ENCODE data around the gene ELF1.

DNA sequence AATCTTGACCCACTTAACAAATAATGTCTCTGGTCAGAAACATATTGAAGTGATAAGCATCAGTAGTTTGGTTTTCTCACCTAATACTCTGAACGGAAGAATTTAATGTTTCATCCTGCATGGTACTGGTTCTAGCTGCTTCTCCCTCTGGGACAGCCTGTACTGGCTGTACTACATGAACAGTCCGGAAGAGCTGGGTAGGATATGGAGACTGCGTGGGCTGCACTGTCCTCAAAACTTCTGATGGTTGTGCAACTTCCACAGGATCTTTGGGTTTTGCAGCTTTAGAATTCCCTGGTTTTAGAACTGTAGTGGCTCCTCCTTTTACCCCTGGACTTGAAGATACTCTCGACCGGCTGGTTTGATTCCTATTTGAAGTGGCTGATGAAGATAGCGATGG lies 78.3 kb downstream of the ELF1 start:
- TF ChIP-seq, protein P1, sequence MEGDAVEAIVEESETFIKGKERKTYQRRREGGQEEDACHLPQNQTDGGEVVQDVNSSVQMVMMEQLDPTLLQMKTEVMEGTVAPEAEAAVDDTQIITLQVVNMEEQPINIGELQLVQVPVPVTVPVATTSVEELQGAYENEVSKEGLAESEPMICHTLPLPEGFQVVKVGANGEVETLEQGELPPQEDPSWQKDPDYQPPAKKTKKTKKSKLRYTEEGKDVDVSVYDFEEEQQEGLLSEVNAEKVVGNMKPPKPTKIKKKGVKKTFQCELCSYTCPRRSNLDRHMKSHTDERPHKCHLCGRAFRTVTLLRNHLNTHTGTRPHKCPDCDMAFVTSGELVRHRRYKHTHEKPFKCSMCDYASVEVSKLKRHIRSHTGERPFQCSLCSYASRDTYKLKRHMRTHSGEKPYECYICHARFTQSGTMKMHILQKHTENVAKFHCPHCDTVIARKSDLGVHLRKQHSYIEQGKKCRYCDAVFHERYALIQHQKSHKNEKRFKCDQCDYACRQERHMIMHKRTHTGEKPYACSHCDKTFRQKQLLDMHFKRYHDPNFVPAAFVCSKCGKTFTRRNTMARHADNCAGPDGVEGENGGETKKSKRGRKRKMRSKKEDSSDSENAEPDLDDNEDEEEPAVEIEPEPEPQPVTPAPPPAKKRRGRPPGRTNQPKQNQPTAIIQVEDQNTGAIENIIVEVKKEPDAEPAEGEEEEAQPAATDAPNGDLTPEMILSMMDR (IDR thresholded peaks at IDR 0.05; ENCODE audit: extremely low read depth in 1 of 2, insufficient read depth in 1 of 2, low read depth in 1 of 2, low read length in 2 of 2): no peak
- no peak for TF ChIP-seq MYC (IDR thresholded peaks at IDR 0.05; ENCODE audit: low read depth, low read length)
- TF ChIP-seq GATA2 (IDR thresholded peaks at IDR 0.05; ENCODE audit: insufficient read depth, insufficient read length, low read depth, low read length): no peak
- TF ChIP-seq POLR2A (IDR thresholded peaks at IDR 0.05; ENCODE audit: low read depth, low read length): no peak
